Measurements from ENCODE around the gene MAP3K7CL.
A peak's percentile ranks its signal among the peaks of the same experiment; 100 is the strongest.

The MAP3K7CL gene

GRCh38 chr21:29190923-29191331 lies 60.5 kb downstream of the MAP3K7CL start:
- TF ChIP-seq, protein P1, sequence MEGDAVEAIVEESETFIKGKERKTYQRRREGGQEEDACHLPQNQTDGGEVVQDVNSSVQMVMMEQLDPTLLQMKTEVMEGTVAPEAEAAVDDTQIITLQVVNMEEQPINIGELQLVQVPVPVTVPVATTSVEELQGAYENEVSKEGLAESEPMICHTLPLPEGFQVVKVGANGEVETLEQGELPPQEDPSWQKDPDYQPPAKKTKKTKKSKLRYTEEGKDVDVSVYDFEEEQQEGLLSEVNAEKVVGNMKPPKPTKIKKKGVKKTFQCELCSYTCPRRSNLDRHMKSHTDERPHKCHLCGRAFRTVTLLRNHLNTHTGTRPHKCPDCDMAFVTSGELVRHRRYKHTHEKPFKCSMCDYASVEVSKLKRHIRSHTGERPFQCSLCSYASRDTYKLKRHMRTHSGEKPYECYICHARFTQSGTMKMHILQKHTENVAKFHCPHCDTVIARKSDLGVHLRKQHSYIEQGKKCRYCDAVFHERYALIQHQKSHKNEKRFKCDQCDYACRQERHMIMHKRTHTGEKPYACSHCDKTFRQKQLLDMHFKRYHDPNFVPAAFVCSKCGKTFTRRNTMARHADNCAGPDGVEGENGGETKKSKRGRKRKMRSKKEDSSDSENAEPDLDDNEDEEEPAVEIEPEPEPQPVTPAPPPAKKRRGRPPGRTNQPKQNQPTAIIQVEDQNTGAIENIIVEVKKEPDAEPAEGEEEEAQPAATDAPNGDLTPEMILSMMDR (conservative IDR thresholded peaks at IDR 0.05; ENCODE audit: low read length): no peak
- DNase-seq (ENCODE audit: low read depth): peak; percentile 91
- H3K4me3 ChIP-seq (ENCODE audit: low read length): no peak overlapping the region

- TF ChIP-seq, protein P1 (conservative IDR thresholded peaks at IDR 0.05; ENCODE audit: low read length): no peak
- DNase-seq (ENCODE audit: low read depth): peak; percentile 52
Observed at GRCh38 chr21:29193072-29193471, 62.6 kb downstream of the MAP3K7CL start.

DNA sequence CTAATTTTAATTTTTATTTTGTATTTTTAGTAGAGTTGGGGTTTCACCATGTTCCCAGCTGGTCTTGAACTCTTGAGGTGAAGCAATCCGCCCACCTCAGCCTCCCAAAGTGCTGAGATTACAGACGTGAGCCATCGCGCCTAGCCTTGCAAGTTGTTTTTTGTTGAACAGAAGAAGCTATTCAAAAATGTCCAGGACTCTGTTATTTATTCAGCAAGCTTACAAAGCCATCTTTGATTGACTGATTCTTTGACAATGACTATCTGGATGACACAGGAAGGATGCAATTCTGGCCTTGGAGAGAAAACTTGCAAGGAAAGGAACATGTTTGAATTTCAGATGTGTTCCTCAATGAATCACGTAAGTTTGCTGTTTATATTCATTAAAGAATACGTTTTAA lies 63.5 kb downstream of the MAP3K7CL start:
- TF ChIP-seq, protein P1 (conservative IDR thresholded peaks at IDR 0.05; ENCODE audit: low read length): no peak
- H3K4me3 ChIP-seq (ENCODE audit: low read length): no peak overlapping the region
- no peak for DNase-seq (ENCODE audit: low read depth)

More at GRCh38 chr21:29193072-29193471, 62.6 kb downstream of the MAP3K7CL start:
- 0 out of 2 replicates have a peak overlapping the region, but pooled peaks have one; percentile 2 for H3K4me3 ChIP-seq (ENCODE audit: low read length)

DNA sequence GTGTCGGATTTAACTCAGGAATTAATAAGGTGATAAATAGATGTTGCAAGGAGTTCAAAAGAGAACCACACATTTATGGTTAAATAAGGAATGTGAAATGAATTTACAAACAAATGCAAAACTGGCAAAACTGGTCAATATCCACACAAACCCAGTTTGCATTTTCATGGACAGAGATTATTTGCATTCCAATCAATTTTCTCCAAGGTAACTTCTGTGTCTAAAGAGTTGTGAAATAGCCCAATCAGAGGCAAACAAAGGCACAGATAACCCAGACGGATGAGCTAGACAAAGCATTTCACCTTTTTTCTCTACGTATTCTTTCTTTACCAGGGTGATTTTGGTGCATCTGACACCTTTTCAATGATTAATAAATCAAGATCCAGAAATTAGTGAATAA lies 63.9 kb downstream of the MAP3K7CL start:
- no peak overlapping the region for H3K4me3 ChIP-seq (ENCODE audit: low read length)
- TF ChIP-seq, protein P1 (conservative IDR thresholded peaks at IDR 0.05; ENCODE audit: low read length): no peak

DNA sequence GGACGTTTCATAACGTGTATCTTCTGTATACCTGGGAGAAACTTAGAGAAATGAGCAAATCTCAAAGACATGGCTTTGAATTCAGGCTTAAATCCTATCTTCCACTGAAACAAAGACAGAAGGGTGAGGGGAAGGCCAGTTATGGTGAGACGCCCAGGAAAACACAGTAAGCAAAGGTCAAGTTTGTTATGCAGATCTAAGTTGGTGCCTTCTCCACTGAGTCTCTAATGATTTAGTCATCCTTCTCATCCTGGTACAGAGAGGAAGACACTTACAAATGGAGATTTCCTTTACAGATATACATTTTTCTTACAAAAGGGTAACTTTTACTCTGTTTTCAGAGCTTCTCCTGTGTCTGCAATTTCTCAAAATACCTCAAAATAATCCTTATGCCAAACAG lies 64.4 kb downstream of the MAP3K7CL start:
- DNase-seq (ENCODE audit: low read depth): no peak
- H3K4me3 ChIP-seq (ENCODE audit: low read length): no peak overlapping the region
- TF ChIP-seq, protein P1 (conservative IDR thresholded peaks at IDR 0.05; ENCODE audit: low read length): no peak

More for the DNA sequence above, 63.9 kb downstream of the MAP3K7CL start:
- DNase-seq (ENCODE audit: low read depth): peak; percentile 33

DNA sequence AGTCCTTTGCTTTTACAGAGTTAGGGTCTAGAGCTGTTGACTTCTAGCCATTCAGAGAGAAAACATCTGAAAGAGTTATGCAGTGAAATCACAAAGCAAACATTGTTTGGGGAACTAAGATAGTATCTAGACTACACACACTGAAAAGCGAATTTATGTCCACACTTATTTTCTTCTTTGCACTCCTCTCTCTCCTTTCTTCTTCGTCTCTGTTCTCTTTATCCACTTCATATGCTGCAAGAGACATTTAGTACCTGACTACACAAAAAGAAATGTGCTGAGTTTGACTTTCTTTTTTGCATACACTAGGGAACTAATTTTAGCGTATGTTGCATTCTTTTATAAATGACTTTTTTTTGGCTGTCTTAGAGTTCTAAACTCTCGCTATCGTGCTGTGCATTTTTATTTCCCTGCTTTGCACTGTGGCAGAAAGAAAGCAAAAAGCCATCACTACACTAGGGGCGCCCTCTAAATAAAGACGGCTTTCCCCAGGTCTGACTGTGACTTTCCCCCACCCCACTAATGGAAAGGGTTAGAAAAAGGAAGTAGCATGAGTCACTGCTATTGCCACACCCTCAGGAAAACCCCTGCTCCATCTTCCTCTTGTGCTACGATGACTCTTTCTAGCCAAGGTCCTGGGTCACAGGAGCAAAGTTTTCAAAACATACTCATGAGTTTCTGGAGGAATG lies 65.7 kb downstream of the MAP3K7CL start:
- peak overlapping the region; percentile 24 for H3K4me3 ChIP-seq (ENCODE audit: low read length)
- DNase-seq (ENCODE audit: low read depth): peak; percentile 79
- TF ChIP-seq, protein P1 (conservative IDR thresholded peaks at IDR 0.05; ENCODE audit: low read length): peak; percentile 49

GRCh38 chr21:29196670-29197191 lies 66.3 kb downstream of the MAP3K7CL start:
- TF ChIP-seq, protein P1 (conservative IDR thresholded peaks at IDR 0.05; ENCODE audit: low read length): no peak
- H3K4me3 ChIP-seq (ENCODE audit: low read length): no peak overlapping the region; the same call in 1 of the 2 replicates
- DNase-seq (ENCODE audit: low read depth): no peak
